ENCODE data around the gene ST6GALNAC4. TPM values are rescaled to one million over a fixed set of nuclear protein-coding genes. Genes with fewer than 3 reads are reported as not detected.

Gene ST6GALNAC4
- total and polyA plus RNA-seq, 10 of the 15 experiments (the other 5 are each of a cell fraction or from before 2014, with no cell fraction given): 4.2 to 63.2 (median 35.2) TPM

DNA sequence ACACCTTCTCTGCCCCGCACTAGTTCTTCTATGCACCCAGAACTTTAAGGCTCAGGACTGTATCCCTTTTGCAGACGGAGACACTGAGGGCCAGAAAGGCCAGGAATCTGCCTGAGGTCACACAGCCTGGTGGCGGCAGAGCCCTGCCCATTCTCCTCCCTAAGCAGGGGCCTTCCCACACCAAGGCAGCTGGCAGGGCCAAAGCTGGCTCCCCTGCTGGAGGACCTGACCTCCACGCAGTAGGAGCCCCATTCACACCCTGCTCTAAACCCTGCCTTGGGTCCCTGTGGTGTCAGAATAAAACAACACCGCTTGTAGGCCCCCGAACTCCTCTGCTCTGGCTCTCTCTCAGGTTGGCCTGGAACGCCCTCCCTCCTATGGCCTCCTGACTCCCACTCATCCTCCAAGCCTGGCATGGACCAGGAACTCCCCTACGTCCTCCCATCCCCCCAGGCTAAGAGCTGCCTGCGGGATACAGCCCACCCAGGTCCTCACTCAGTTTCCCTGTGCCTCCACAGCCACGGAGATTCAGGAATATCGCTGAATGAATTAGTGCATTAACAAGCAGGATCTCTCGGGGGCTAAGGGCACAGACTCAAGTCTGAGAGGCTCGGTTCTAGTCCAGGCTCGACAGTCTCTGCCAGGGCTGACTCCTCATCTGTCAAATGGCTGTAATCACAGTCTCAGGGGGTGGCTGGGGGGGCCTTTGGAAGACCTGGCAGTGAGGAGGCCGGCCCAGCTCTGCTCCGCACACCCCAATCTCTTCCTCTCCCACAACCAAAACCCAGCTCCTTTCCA, 20.2 kb downstream of the ST6GALNAC4 start:
- ChIA-PET RAD21 (ENCODE audit: unreplicated experiment) (interaction anchor here (0.6 to 10.1 kb wide), 4 partner anchors 10 to 162 kb away, joined by 3 to 92 read pairs (median 3); partner anchors contain the start of genes ST6GALNAC4 and TOR2A), CTCF (interaction anchor here (1.1 to 4.5 kb wide), 2 partner anchors 25 to 161 kb away, joined by 5 to 24 read pairs; partner anchors contain the start of gene TOR2A), POLR2A (interaction anchor here (0.5 to 11.0 kb wide), 4 partner anchors 10 to 441 kb away, joined by 3 to 166 read pairs (median 3); partner anchors contain the start of gene ST6GALNAC4), SMC1A (ENCODE audit: uncharacterized antibody, unreplicated experiment) (interaction anchor here (0.7 to 1.2 kb wide), 2 partner anchors 24 to 85 kb away, joined by 3 read pairs; no protein-coding TSS in a partner anchor)
- FAIRE-seq (no peak), DNase-seq (ENCODE audit: low read depth, low spot score) (no peak), ATAC-seq (no peak)
- no peak overlapping the region for H3K4me3 ChIP-seq
- no TSS peak for BruUV-seq (replicated peaks)
- peaks cover 11 to 13% of the 10 kb centered on the region in 2 experiments; a peak in 3 of 4 replicates for H3K36me3 ChIP-seq (ENCODE audit: control insufficient read depth in 2 of 2, insufficient read depth in 2 of 2, low read length in 1 of 2)
- H3K27me3 ChIP-seq (replicated peaks in 1 of 2; ENCODE audit: control insufficient read depth in 2 of 2, insufficient read depth in 2 of 2, low read length in 1 of 2): no peaks in the 10 kb centered on the region
- no peaks in the 10 kb centered on the region for H4K20me1 ChIP-seq (ENCODE audit: control insufficient read depth, insufficient read depth)
- peaks cover 15% of the 10 kb centered on the region; the same call in 2 of the 3 replicates for H3K9me3 ChIP-seq (replicated peaks; ENCODE audit: control insufficient read depth, insufficient read depth, low read length)
- peaks cover 5% of the 10 kb centered on the region for H3K79me2 ChIP-seq (ENCODE audit: control insufficient read depth, insufficient read depth, low read length)
- 0 out of 2 replicates have a peak, but pooled peaks have one; percentile 3 for TF ChIP-seq TBL1XR1 (IDR thresholded peaks at IDR 0.05; ENCODE audit: low read depth, low read length)
- TF ChIP-seq CREM (IDR thresholded peaks at IDR 0.05; ENCODE audit: low read depth): no peak
- no peak overlapping the region for H3K9ac ChIP-seq (ENCODE audit: control insufficient read depth, insufficient read depth, low read length)
- no peak overlapping the region; the same call in 1 of the 2 replicates for H2AFZ ChIP-seq (ENCODE audit: control insufficient read depth, low read depth, low read length)
- peaks cover 27% of the 10 kb centered on the region for H3K4me1 ChIP-seq (ENCODE audit: control insufficient read depth, insufficient read depth, low read length)
- WGBS (ENCODE audit: insufficient coverage, insufficient replicate concordance, low lambda C conversion rate, missing lambda C conversion rate): 83% methylated on average over 16 of the region's 16 CpGs
- no peak overlapping the region for H3K27ac ChIP-seq (ENCODE audit: control insufficient read depth, insufficient read depth)
- no peak overlapping the region for H3K4me2 ChIP-seq (ENCODE audit: control insufficient read depth, insufficient read depth)
- in situ Hi-C loops (cut with MboI) (no loop called here), intact Hi-C loops (cut with micrococcal nuclease; ENCODE audit: unreplicated experiment) (no loop called here)

DNA sequence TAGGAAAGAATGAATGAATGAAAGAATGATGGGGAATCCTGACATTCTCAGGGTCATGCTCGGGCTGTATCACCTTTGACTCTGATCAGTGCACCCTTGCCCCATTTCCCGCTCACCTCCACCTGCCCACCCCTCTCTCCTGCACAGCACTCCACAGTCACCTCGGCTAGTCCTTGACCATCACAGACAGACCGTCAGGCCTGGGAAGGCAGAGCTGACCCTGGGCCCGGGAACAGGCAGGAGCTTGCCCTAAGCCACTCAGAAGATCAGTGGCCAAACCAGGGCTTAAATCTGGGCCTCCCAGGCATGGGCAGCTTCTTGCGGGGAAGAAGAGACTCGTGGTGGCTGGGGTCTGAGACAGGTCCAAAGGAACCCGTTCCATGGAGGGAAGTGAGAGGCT, 21.0 kb downstream of the ST6GALNAC4 start:
- TF ChIP-seq CEBPB (IDR thresholded peaks at IDR 0.05; ENCODE audit: borderline replicate concordance in 1 of 2, low read depth in 2 of 2, low read length in 2 of 2): no peak
- no peak for TF ChIP-seq NFYB (IDR thresholded peaks at IDR 0.05; ENCODE audit: insufficient read depth, low read depth, low read length)
- TF ChIP-seq FOXM1 (IDR thresholded peaks at IDR 0.05; ENCODE audit: low read depth, low read length): no peak
- no peak for TF ChIP-seq ELK1 (IDR thresholded peaks at IDR 0.05; ENCODE audit: low read depth, low read length)
- no peak for TF ChIP-seq CBX5 (IDR thresholded peaks at IDR 0.05; ENCODE audit: low read depth)
- no peak for TF ChIP-seq JUNB (IDR thresholded peaks at IDR 0.05)
- TF ChIP-seq TCF12 (IDR thresholded peaks at IDR 0.05; ENCODE audit: low read depth, low read length): no peak
- no peak for TF ChIP-seq RFX5 (IDR thresholded peaks at IDR 0.05; ENCODE audit: low read depth, low read length)
- TF ChIP-seq ZNF207 (IDR thresholded peaks at IDR 0.05; ENCODE audit: borderline replicate concordance): no peak
- no TSS peak for BruUV-seq (replicated peaks)
- peaks cover 5% of the 10 kb centered on the region for H3K79me2 ChIP-seq (ENCODE audit: control insufficient read depth, insufficient read depth, low read length)
- H3K27ac ChIP-seq (ENCODE audit: control insufficient read depth, insufficient read depth): no peak overlapping the region
- ChIA-PET CTCF (interaction anchor here (1.1 kb wide), 1 partner anchor 27 kb away, joined by 4 read pairs; no protein-coding TSS in a partner anchor), RAD21 (ENCODE audit: unreplicated experiment) (no interaction called here), POLR2A (interaction anchor here (0.5 kb wide), 1 partner anchor 442 kb away, joined by 3 read pairs; no protein-coding TSS in a partner anchor), SMC1A (ENCODE audit: uncharacterized antibody, unreplicated experiment) (interaction anchor here (1.2 kb wide), 1 partner anchor 24 kb away, joined by 3 read pairs; no protein-coding TSS in a partner anchor)
- peaks cover 11 to 13% of the 10 kb centered on the region in 2 experiments; a peak in 3 of 4 replicates for H3K36me3 ChIP-seq (ENCODE audit: control insufficient read depth in 2 of 2, insufficient read depth in 2 of 2, low read length in 1 of 2)
- H3K27me3 ChIP-seq (replicated peaks in 1 of 2; ENCODE audit: control insufficient read depth in 2 of 2, insufficient read depth in 2 of 2, low read length in 1 of 2): no peaks in the 10 kb centered on the region
- H4K20me1 ChIP-seq (ENCODE audit: control insufficient read depth, insufficient read depth): no peaks in the 10 kb centered on the region
- H3K9me3 ChIP-seq (replicated peaks; ENCODE audit: control insufficient read depth, insufficient read depth, low read length): peaks cover 15% of the 10 kb centered on the region; the same call in 2 of the 3 replicates
- H3K9ac ChIP-seq (ENCODE audit: control insufficient read depth, insufficient read depth, low read length): no peak overlapping the region
- FAIRE-seq (no peak), DNase-seq (ENCODE audit: low read depth, low spot score) (no peak), ATAC-seq (no peak)
- H3K4me1 ChIP-seq (ENCODE audit: control insufficient read depth, insufficient read depth, low read length): peaks cover 22% of the 10 kb centered on the region
- no peak overlapping the region for H3K4me3 ChIP-seq
- in situ Hi-C loops (cut with MboI): no loop called here
- no peak overlapping the region for H2AFZ ChIP-seq (ENCODE audit: control insufficient read depth, low read depth, low read length)
- intact Hi-C loops (cut with micrococcal nuclease; ENCODE audit: unreplicated experiment): no loop called here
- no peak overlapping the region for H3K4me2 ChIP-seq (ENCODE audit: control insufficient read depth, insufficient read depth)
- 94% methylated on average over 8 of the region's 8 CpGs for WGBS (ENCODE audit: insufficient coverage, insufficient replicate concordance, low lambda C conversion rate, missing lambda C conversion rate)
